Stimulated activated CD8-positive, alpha-beta memory T cell treated with anti-CD3 and anti-CD28 coated beads, Interleukin-2, amount 100 ng/mL, for 48 hours (primary cell): ENCODE results near the gene WWOX.
A peak's percentile ranks its signal among the peaks of the same experiment; 100 is the strongest.

Experiments
- DNase-seq, 2 donors: peaks; one replicate each; pipeline ENCODE4 v3.0.0-alpha.2; 2020; ENCODE audit warnings: low read depth in 2 of 2

The WWOX gene

DNA sequence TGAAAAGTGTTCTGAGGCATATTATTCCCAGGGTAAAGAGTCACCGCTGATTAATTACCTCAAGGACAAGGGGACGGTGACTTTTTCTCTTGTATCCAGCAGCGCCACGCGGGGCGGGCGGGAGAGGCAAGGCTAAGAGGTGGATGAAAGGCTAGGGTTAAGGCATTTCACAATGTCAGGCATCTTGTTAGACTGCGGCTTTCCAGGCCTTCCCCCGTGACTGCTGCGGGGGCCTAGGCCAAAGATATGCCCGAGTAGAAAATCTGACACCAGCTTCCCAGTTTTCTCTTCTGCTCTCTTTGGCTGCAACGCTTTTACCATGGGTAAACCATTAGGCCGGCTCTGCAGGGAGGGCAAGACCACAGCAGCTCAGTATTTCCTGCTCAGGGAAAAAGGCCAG lies 802.9 kb downstream of the WWOX start:
- DNase-seq = no peak

DNA sequence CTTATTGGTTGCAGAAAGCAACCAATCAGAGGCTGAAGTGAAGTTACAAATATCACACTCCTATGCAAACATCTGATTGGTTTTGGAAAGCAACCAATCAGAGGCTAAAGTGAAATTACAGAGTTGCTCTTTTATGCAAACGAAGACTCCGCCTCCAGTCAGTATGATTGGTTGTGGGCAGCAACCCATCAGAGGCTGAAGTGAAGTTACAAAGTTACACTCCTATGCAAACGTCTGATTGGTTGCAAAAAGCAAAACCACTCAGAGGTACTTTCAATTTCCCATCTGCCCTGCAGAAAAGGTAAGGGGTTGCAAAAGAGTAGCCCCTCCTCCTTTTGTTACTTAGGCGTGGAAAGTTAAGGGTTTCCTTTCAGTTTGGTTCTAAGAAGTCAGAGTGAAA lies 803.8 kb downstream of the WWOX start:
- no peak for DNase-seq

- no peak for DNase-seq
Measured at GRCh38 chr16:78903843-78904242, 804.4 kb downstream of the WWOX start.

- DNase-seq = no peak
Measured at GRCh38 chr16:78906135-78906534, 806.7 kb downstream of the WWOX start.

GRCh38 chr16:78909226-78909625 lies 809.8 kb downstream of the WWOX start:
- no peak for DNase-seq

DNA sequence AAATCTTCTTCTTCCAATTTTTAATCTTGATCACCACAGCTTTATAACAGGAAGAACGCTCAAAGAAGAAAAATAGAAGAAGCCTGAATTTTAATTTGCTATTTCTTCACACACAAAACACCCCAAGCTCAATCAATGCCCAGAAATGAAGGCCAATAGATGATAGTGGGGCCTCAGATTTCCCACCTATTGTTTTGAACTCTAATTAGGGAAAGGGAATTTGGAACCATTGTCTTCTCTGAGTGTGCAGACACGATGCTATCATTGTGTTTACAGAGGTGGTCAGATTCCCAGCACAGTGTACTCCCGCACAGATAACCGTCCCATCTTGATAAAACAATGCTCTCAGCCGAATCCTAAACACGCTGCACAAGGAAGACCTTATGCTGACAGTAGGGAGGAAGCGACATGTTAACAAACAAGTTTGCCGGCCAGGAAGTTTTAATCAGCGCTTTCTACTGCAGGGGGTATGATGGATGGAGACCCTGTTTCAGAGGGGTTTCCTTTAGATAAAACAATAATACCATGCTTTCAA lies 816.4 kb downstream of the WWOX start:
- DNase-seq = no peak

GRCh38 chr16:78916928-78917545 lies 817.6 kb downstream of the WWOX start:
- DNase-seq = no peak

- no peak for DNase-seq
Measured at GRCh38 chr16:78918805-78919305, 819.4 kb downstream of the WWOX start.

DNA sequence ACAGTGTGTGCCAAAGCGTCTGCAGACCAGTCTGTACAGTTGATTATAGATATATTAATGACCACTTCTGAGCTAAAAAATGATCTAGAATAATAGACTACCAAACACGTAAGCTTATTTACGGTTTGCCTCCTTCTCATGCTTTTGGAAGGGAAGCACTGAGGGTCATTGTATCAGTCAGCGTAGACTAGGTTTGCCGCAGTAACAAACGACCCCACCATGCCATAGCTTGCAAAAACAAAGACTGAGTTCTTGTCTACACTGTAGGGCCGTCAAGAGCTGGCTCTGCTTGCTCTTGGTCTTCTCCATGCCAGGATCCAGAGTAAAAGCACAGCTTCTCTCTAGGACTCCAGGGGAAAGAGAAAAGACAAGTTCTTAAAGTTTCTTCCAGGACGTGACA lies 820.4 kb downstream of the WWOX start:
- DNase-seq = no peak

DNA sequence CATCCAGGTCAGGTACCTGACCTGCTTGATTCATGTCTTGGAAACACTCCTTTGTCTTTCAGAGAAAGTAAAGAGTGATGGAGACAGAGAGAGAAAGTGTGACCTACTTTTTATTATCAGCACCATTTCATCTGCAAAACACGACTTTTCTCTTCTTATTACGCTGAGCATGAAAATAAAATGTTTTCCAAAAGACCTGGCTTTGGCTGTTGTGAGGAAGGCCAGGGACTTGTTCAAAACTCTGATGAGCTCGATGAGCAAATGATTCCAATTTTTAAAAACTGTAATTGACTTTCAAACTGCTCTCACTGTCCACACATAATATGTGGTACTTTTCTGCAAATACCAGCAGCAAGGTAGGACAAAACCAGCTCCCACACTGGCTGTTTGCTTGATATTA lies 821.2 kb downstream of the WWOX start:
- DNase-seq = no peak

DNA sequence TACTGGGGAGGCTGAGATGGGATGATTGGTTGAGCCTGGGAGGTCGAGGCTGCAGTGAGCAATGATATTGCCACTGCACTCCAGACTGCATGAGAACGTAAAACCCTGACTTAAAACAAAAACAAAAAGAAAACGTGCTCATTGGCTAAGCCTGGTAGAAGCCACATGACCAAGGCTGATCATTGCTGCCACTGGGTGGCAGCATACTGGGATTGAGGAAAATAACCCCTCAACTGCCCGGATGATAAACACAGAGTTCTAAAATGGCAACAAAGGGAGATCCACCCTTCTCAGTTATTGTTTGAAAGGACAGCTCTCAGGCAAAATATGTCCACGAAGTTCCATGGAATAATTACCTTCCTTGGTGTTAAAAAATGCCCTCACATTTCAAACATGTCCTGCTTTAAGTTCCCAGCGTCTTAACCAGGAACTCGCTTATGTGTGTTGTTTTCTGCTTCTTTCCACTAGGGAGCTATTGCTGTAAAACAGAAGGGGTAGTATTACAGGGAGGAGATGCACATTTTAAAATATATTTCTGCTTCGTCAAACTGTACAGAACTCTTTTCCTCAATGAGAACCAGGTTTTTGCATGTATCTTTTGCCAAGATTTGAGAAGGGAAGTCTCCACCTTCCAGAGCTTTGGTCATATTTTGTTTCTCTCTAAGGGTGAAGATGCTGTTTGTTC lies 825.8 kb downstream of the WWOX start:
- peak in 1 of 2 donors; percentile 8 for DNase-seq

DNA sequence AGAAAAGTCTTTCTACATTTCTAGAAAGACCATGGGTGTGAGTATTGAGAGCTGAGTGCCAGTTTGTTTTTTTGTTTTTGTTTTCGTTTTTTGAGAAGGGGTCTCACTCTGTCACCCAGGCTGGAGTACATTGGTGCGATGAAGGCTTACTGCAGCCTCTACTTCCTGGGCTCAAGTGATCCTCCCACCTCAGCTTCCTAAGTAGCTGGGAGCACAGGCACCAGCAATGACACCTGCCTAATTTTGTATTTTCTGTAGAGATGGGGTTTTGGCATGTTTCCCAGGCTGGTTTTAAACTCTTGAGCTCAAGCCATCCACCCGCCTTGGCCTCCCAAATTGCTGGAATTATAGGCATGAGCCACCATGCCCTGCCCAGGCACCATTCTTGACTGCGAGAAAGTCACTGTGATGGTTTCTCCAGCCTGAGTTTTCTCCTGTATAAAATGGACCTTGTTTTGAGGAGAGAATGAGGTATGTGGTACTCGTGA lies 827.3 kb downstream of the WWOX start:
- no peak for DNase-seq

DNA sequence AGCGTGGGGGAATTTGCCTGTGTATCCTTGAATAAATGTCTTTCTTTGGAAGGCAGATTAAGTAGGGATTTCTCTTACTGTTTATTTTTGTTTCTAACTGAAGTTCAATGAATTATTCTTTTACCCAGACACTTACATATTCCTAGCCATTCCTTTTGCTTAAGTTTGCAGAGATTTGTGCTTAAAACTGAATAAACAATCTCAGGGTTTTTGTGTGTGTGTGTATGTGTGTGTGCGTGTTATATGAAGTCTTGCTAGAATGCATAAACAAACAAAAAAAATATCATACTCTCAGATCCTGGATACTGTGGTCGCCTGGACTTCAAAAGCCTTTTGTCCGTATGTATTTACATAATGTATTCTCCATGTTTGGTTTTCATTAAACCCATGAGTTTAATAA lies 828.3 kb downstream of the WWOX start:
- DNase-seq = no peak

DNA sequence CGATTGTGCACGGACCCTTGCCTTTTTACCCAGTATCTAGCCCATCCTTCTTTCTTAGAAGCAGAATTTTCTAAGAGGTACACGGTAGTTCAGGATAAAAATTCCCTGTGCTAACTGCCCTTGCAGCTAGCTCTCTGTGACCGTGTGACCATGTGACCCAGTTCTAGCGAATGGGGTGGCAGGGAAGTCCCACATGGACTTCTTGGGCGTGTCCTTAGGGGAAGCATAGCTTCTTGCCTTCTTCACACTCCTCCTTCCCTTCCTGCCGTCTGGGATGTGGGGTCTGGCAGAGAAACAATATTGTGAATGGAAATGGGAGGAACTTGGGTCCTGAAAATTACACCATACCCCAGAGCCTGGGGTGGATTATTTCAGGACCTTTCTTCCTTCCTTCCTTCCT lies 830.4 kb downstream of the WWOX start:
- DNase-seq = no peak

GRCh38 chr16:78930561-78930960 lies 831.1 kb downstream of the WWOX start:
- DNase-seq = no peak

DNA sequence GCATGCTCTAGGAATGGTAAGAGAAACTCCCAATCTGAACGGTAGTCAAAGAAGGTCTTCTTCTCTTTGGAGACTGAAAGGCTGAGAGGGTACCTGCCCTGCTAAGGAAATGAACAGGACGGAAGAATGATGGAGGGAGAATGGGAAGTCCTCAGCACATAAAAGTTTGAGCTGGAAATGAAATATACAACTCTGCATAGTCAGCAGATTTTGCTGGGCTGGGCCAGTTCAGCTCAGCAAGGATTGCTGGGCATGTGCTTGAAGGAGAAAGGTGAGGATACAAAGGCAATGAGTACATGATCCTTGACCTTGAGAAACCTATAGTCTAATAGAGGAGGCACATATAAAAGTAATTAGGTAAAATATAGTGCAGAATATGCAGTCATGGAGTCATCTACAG lies 831.8 kb downstream of the WWOX start:
- DNase-seq = no peak

DNA sequence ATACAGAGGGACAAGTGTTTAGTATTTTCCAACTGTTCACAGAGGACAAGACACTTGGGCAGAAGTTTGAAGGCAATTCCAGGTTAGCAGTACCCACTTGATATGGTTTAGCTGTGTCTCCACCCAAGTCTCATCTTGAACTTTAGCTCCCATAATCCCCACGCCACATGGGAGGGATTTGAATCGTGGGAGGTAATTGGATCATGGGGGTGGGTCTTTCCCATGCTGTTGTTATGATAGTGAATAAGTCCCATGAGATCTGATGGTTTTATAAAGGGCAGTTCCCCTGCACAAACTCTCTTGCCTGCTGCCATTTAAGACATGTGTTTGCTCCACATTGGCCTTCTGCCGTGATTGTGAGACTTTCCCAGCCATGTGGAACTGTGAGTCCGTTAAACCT lies 832.2 kb downstream of the WWOX start:
- no peak for DNase-seq

GRCh38 chr16:78932355-78932943 lies 833.0 kb downstream of the WWOX start:
- no peak for DNase-seq

- no peak for DNase-seq
Measured at GRCh38 chr16:78936060-78936459, 836.6 kb downstream of the WWOX start.

- no peak for DNase-seq
Measured at GRCh38 chr16:78939597-78939996, 840.1 kb downstream of the WWOX start.

GRCh38 chr16:78942625-78943245 lies 843.3 kb downstream of the WWOX start:
- no peak for DNase-seq

DNA sequence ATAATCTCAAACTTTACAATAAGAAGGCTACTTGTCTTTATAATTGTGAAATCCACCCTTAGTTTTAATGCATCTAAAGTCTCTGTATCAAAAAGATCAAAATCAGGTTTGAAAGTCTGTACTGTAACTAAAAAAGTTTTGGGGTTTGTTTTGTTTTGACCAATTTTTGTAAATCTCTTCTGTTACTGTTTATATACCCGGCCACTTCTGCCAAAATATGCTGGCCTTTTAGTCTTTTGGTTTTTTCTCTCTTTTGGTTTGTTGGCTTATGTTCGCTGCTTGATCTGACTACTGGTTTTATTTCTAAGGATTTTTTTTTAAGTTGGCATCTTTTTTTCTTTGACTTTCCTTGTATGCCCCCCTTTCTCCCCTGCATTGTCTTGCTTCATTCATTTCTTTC lies 845.9 kb downstream of the WWOX start:
- DNase-seq = no peak
